GM21390 (cell line): ENCODE results near the gene B3GNT5.

Experiments used
- ATAC-seq: cut with Tn5 transposase; IDR thresholded peaks from one replicate; pipeline ENCODE4 v1.9.1; 2021; ENCODE audit not compliant: unreplicated experiment

B3GNT5 gene

DNA sequence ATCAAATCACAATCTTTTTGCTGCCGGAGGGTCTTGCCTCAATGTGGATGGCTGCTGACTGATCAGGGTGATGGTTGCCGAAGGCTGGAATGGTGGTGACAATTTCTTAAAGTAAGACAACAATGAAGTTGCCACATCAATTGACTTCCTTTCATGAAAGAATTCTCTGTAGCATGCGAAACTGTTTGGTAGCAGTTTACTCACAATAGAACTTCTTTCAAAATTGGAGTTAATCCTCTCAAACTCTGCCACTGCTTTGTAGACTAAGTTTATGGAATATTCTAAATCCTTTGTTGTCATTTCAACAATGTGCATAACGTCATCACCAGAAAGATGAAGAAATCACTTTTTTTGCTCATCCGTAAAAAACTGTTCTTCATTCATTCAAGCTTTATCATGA is 65.8 kb downstream of the B3GNT5 start:
- ATAC-seq, result no peak

DNA sequence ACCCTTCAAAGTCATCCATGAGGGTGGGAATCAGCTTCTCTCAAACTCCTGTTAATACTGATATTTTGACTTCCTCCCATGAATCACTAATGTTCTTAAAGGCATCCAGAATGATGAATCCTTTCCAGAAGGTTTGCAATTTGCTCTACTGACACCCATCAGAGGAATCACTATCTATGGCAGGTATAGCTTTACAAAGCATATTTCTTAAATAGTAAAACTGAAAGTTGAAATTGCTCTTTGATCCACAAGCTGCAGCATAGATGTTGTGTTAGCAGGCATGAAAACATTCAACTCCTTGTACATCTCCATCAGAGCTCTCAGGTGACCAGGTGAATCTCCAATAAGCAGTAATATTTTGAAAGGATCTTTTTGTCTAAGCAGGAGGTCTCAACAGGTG is 66.3 kb downstream of the B3GNT5 start:
- no peak for ATAC-seq
